OCI-LY3 (cell line): ENCODE measurements around the gene WWOX.

Experiments
- H2AFZ ChIP-seq: fragments of 200-600, 300-600 bp; shearing (Covaris generic); 2 replicates; pipeline ENCODE4 v1.6.0; 2014; ENCODE audit warnings: antibody characterized with exemption, low read depth, low read length
- H3K27ac ChIP-seq: fragments of 200-600, 300-600 bp; sonication (generic); 2 replicates; pipeline ENCODE4 v1.5.1; 2014; ENCODE audit warnings: mild to moderate bottlenecking, low read length, moderate library complexity, mixed read lengths
- H3K27me3 ChIP-seq: fragments of 200-600, 300-600 bp; sonication (generic); 2 replicates; pipeline ENCODE4 v1.6.1; 2014; ENCODE audit warnings: low read depth, low read length, mixed read lengths
- H3K36me3 ChIP-seq: fragments of 200-600, 300-600 bp; sonication (generic); replicated peaks from 2 replicates; pipeline ENCODE3; 2014; ENCODE audit warnings: low read depth, low read length, mixed read lengths
- H3K4me1 ChIP-seq: fragments of 300-600, 200-600 bp; sonication (generic); 2 replicates; pipeline ENCODE4 v1.6.1; 2014; ENCODE audit warnings: low read length, mixed read lengths
- H3K4me2 ChIP-seq: fragments of 200-600, 300-600 bp; sonication (generic); 2 replicates; pipeline ENCODE4 v1.6.1; 2014; ENCODE audit warnings: low read length, mixed read lengths
- H3K4me3 ChIP-seq: fragments of 300-600, 200-600 bp; sonication (generic); 2 replicates; pipeline ENCODE4 v1.5.1; 2014; ENCODE audit warnings: antibody characterized with exemption, mild to moderate bottlenecking, low read length, moderate library complexity
- H3K79me2 ChIP-seq: fragments of 300-600, 200-600 bp; shearing (Covaris generic); 2 replicates; pipeline ENCODE4 v1.6.1; 2014; ENCODE audit warnings: mild to moderate bottlenecking, low read length, mixed read lengths
- H3K9ac ChIP-seq: fragments of 300-600, 200-600 bp; shearing (Covaris generic); 2 replicates; pipeline ENCODE4 v1.6.0; 2014; ENCODE audit warnings: mild to moderate bottlenecking, low read length, moderate library complexity
- H3K9me3 ChIP-seq: fragments of 200-600, 300-600 bp; shearing (Covaris generic); 2 replicates; pipeline ENCODE4 v1.6.1; 2014; ENCODE audit warnings: low read length, mixed read lengths; ENCODE audit not compliant: insufficient read depth
- H4K20me1 ChIP-seq: fragments of 200-600, 300-600 bp; sonication (generic); 2 replicates; pipeline ENCODE4 v1.6.1; 2016; ENCODE audit warnings: low read length, mixed read lengths; ENCODE audit not compliant: insufficient read depth
- EZH2phosphoT487 ChIP-seq: fragments of 200-600 bp; shearing (Covaris generic); IDR thresholded peaks from 2 replicates; pipeline ENCODE4 v1.6.1; 2018; ENCODE audit warnings: antibody characterized with exemption, mixed run types, low read depth
- TF ChIP-seq, protein P1 (sequence below): fragments of 200-600, 300-600 bp; sonication (generic); IDR thresholded peaks from 2 replicates; pipeline ENCODE4 v1.5.1; 2014; ENCODE audit warnings: antibody characterized with exemption, low read length, low read depth

WWOX gene

DNA sequence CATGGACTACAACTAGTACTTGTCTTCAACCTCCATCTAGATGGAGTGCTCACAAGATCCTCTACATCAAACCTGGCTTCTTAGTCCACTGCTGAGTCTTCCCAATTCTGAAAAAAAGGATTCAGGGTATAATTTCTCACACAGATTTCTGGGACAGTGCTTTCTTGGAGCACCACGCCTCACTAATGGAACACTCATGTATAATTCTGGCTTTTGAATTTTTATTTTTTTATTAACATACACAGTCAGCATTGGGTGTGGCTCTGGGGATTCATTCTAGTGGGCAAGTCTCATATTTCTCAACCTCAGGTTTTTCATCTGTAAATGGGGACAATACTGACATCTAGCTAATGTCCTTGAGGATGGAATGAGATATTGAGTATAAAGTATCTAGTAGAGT lies 696.0 kb downstream of the WWOX start:
- no peaks in the 10 kb centered on the region for H3K79me2 ChIP-seq
- no peaks in the 10 kb centered on the region for H3K36me3 ChIP-seq
- no peak overlapping the region for H2AFZ ChIP-seq
- no peaks in the 10 kb centered on the region for H4K20me1 ChIP-seq
- no peak overlapping the region for H3K9ac ChIP-seq
- H3K27ac ChIP-seq: no peak overlapping the region
- TF ChIP-seq, protein P1, sequence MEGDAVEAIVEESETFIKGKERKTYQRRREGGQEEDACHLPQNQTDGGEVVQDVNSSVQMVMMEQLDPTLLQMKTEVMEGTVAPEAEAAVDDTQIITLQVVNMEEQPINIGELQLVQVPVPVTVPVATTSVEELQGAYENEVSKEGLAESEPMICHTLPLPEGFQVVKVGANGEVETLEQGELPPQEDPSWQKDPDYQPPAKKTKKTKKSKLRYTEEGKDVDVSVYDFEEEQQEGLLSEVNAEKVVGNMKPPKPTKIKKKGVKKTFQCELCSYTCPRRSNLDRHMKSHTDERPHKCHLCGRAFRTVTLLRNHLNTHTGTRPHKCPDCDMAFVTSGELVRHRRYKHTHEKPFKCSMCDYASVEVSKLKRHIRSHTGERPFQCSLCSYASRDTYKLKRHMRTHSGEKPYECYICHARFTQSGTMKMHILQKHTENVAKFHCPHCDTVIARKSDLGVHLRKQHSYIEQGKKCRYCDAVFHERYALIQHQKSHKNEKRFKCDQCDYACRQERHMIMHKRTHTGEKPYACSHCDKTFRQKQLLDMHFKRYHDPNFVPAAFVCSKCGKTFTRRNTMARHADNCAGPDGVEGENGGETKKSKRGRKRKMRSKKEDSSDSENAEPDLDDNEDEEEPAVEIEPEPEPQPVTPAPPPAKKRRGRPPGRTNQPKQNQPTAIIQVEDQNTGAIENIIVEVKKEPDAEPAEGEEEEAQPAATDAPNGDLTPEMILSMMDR: no peak
- TF ChIP-seq EZH2phosphoT487: no peak
- no peaks in the 10 kb centered on the region for H3K9me3 ChIP-seq
- no peaks in the 10 kb centered on the region; the same call in 1 of the 2 replicates for H3K27me3 ChIP-seq
- H3K4me1 ChIP-seq: no peaks in the 10 kb centered on the region
- H3K4me3 ChIP-seq: no peak overlapping the region
- no peak overlapping the region for H3K4me2 ChIP-seq

DNA sequence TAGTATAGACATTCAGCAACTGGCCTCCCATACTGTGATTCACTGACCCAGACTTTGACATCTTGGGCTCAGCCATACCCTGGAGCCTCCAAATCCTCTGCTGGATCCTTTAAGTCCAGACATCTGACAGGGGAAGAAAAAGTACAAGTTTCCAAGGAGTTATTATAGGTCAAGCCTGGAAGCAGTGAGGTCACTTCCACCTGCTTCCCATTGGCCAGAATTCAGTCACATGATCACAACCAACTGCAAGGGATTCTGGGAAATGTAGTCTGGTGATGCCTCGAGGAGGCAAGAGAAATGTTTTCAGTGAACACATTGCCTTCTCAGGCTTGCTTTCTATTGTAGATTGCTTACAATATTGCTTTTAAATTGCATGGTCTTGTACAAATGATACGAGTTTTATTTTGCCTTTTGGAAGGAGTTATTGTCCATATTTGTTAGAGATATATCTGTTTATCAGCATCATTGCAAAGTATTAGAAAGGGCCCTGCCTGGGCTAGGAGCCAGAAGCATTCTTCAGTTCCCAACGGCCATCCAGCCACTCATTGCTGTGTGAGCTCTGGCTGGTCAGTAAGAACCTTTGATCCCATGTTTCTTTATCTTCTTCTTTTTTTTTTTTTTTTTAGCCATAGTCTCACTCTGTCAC lies 696.9 kb downstream of the WWOX start:
- Histone ChIP-seq H3K4me2 (0 out of 2 replicates have a peak overlapping the region, but pooled peaks have one; percentile 26), H4K20me1 (no peaks in the 10 kb centered on the region), H3K4me3 (0 out of 2 replicates have a peak overlapping the region, but pooled peaks have one; percentile 33), H3K4me1 (no peaks in the 10 kb centered on the region), H3K36me3 (no peaks in the 10 kb centered on the region), H3K9ac (no peak overlapping the region), H3K27ac (no peak overlapping the region), H3K9me3 (no peaks in the 10 kb centered on the region), H3K79me2 (no peaks in the 10 kb centered on the region), H2AFZ (peak overlapping the region; percentile 79; the same call in 1 of the 2 replicates), H3K27me3 (no peaks in the 10 kb centered on the region; the same call in 1 of the 2 replicates)
- no peak for TF ChIP-seq EZH2phosphoT487
- TF ChIP-seq, protein P1: no peak

DNA sequence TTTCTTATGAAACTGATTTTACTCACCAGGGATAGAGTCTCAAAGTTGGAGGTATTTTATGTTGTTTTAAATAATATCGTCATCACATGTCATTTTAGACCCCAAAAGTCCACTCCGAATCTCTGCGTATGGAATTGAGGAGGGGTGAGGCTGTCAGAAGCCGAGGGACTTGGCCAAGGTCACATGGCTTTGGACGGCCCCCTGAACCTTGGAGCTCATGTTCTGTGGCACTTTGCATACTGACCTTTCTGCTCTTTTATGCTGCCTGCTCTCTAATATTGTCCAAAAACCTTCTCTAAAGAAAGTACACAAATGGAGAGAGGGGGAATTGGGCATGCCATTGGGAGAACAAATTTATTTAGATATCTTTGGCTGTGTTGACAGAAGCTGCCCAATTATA lies 700.0 kb downstream of the WWOX start:
- TF ChIP-seq EZH2phosphoT487: no peak
- TF ChIP-seq, protein P1: no peak
- Histone ChIP-seq H2AFZ (no peak overlapping the region), H4K20me1 (no peaks in the 10 kb centered on the region), H3K36me3 (no peaks in the 10 kb centered on the region), H3K9ac (no peak overlapping the region), H3K79me2 (no peaks in the 10 kb centered on the region), H3K4me3 (no peak overlapping the region), H3K4me2 (no peak overlapping the region), H3K27me3 (no peaks in the 10 kb centered on the region; the same call in 1 of the 2 replicates), H3K27ac (no peak overlapping the region), H3K4me1 (no peaks in the 10 kb centered on the region), H3K9me3 (no peaks in the 10 kb centered on the region)

GRCh38 chr16:78800523-78800922 lies 701.1 kb downstream of the WWOX start:
- H3K9me3 ChIP-seq: no peaks in the 10 kb centered on the region
- no peak overlapping the region for H2AFZ ChIP-seq
- no peaks in the 10 kb centered on the region for H3K36me3 ChIP-seq
- no peak overlapping the region for H3K9ac ChIP-seq
- no peak overlapping the region for H3K4me3 ChIP-seq
- no peak overlapping the region for H3K4me2 ChIP-seq
- no peaks in the 10 kb centered on the region for H3K4me1 ChIP-seq
- H3K79me2 ChIP-seq: no peaks in the 10 kb centered on the region
- TF ChIP-seq, protein P1: no peak
- TF ChIP-seq EZH2phosphoT487: no peak
- H3K27me3 ChIP-seq: no peaks in the 10 kb centered on the region; the same call in 1 of the 2 replicates
- no peaks in the 10 kb centered on the region for H4K20me1 ChIP-seq
- no peak overlapping the region for H3K27ac ChIP-seq
